PFSK-1 (cell line): ENCODE results near the gene OR6B2.

Experiments used
- FOXP2 ChIP-seq: optimal IDR thresholded peaks from 2 replicates; pipeline ENCODE3; 2011; ENCODE audit warnings: borderline replicate concordance, control low read depth, inconsistent platforms; ENCODE audit not compliant: insufficient read depth; ENCODE audit errors: extremely low read length, extremely low read depth
- POLR2AphosphoS5 ChIP-seq: IDR thresholded peaks from 2 replicates; pipeline ENCODE4 v1.6.1; 2012; ENCODE audit warnings: low read depth, mild to moderate bottlenecking, control low read depth, low read length, moderate library complexity
- SIN3A ChIP-seq: IDR thresholded peaks from 2 replicates; pipeline ENCODE4 v1.6.1; 2012; ENCODE audit warnings: mild to moderate bottlenecking, low read length, moderate library complexity, borderline replicate concordance; ENCODE audit not compliant: insufficient read depth
- TAF1 ChIP-seq: IDR thresholded peaks from 2 replicates; pipeline ENCODE4 v1.6.1; 2012; ENCODE audit warnings: low read length, control low read depth, borderline replicate concordance; ENCODE audit not compliant: insufficient read depth

GRCh38 chr2:240023792-240024191 lies 6.4 kb downstream of the OR6B2 start:
- TF ChIP-seq POLR2AphosphoS5 (no peak), TAF1 (no peak), SIN3A (no peak), FOXP2 (no peak)
